ENCODE results near the gene ZFP36L1. TPM values are rescaled to one million over a fixed set of nuclear protein-coding genes. Genes with fewer than 3 reads are reported as not detected.

Gene ZFP36L1
- total and polyA plus RNA-seq, 9 of the 15 experiments (the other 6 are each of a cell fraction or from before 2014, with no cell fraction given) = 1.3 to 26.6 (median 3.7) TPM

DNA sequence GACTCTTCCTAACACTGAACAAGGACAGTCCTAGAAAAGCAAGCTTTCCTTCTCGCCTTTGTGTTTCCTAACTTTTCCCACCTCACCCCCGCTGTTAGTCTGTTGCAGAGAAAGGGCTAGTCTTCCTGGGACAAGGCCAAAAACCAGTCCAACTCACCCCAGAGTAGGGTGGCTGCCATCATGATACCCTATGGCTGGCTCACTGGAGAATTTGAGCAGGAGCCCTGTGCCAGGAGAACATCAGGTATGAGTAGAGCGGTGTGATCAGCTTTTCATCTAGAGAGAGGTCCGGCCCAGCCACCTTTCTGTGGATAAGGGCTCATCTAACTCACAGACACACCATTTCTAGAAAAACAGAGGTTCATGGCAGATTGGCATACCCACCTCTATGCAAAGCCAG is 16.7 kb upstream of the ZFP36L1 start (continued):
- TF ChIP-seq, protein P1, sequence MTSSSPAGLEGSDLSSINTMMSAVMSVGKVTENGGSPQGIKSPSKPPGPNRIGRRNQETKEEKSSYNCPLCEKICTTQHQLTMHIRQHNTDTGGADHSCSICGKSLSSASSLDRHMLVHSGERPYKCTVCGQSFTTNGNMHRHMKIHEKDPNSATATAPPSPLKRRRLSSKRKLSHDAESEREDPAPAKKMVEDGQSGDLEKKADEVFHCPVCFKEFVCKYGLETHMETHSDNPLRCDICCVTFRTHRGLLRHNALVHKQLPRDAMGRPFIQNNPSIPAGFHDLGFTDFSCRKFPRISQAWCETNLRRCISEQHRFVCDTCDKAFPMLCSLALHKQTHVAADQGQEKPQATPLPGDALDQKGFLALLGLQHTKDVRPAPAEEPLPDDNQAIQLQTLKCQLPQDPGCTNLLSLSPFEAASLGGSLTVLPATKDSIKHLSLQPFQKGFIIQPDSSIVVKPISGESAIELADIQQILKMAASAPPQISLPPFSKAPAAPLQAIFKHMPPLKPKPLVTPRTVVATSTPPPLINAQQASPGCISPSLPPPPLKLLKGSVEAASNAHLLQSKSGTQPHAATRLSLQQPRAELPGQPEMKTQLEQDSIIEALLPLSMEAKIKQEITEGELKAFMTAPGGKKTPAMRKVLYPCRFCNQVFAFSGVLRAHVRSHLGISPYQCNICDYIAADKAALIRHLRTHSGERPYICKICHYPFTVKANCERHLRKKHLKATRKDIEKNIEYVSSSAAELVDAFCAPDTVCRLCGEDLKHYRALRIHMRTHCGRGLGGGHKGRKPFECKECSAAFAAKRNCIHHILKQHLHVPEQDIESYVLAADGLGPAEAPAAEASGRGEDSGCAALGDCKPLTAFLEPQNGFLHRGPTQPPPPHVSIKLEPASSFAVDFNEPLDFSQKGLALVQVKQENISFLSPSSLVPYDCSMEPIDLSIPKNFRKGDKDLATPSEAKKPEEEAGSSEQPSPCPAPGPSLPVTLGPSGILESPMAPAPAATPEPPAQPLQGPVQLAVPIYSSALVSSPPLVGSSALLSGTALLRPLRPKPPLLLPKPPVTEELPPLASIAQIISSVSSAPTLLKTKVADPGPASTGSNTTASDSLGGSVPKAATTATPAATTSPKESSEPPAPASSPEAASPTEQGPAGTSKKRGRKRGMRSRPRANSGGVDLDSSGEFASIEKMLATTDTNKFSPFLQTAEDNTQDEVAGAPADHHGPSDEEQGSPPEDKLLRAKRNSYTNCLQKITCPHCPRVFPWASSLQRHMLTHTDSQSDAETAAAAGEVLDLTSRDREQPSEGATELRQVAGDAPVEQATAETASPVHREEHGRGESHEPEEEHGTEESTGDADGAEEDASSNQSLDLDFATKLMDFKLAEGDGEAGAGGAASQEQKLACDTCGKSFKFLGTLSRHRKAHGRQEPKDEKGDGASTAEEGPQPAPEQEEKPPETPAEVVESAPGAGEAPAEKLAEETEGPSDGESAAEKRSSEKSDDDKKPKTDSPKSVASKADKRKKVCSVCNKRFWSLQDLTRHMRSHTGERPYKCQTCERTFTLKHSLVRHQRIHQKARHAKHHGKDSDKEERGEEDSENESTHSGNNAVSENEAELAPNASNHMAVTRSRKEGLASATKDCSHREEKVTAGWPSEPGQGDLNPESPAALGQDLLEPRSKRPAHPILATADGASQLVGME (CRISPR knock-in tag; IDR thresholded peaks at IDR 0.05) = no peak
- TF ChIP-seq ZNF780A (CRISPR knock-in tag; IDR thresholded peaks at IDR 0.05) (no peak), NR3C1 (CRISPR knock-in tag; IDR thresholded peaks at IDR 0.05) (no peak), HDAC8 (tag; IDR thresholded peaks at IDR 0.05) (no peak), ZKSCAN3 (CRISPR knock-in tag; IDR thresholded peaks at IDR 0.05) (no peak), ZNF785 (CRISPR knock-in tag; IDR thresholded peaks at IDR 0.05) (no peak)
